ENCODE measurements around the gene C3orf33.

Gene C3orf33

GRCh38 chr3:155785662-155786295 is 20.3 kb downstream of the C3orf33 start:
- no peak for DNase-seq

- no peak for DNase-seq
Measured at GRCh38 chr3:155782390-155782953, 23.6 kb downstream of the C3orf33 start.

- no peak for DNase-seq
Measured at GRCh38 chr3:155780291-155780690, 25.8 kb downstream of the C3orf33 start.

- DNase-seq = no peak
Measured at GRCh38 chr3:155778462-155778861, 27.6 kb downstream of the C3orf33 start.

GRCh38 chr3:155772801-155773200 is 33.3 kb downstream of the C3orf33 start:
- no peak for DNase-seq

GRCh38 chr3:155771126-155771525 is 35.0 kb downstream of the C3orf33 start:
- DNase-seq = no peak

- no peak for DNase-seq
Measured at GRCh38 chr3:155766206-155766605, 39.9 kb downstream of the C3orf33 start.

GRCh38 chr3:155763870-155764463 is 42.1 kb downstream of the C3orf33 start:
- no peak for DNase-seq

- DNase-seq = no peak
Measured at GRCh38 chr3:155760653-155761052, 45.4 kb downstream of the C3orf33 start.

GRCh38 chr3:155757577-155757976 is 48.5 kb downstream of the C3orf33 start:
- no peak for DNase-seq

GRCh38 chr3:155753038-155753639 is 52.9 kb downstream of the C3orf33 start:
- DNase-seq = no peak

GRCh38 chr3:155748611-155749365 is 57.3 kb downstream of the C3orf33 start:
- DNase-seq = no peak

- no peak for DNase-seq
Measured at GRCh38 chr3:155747946-155748290, 58.2 kb downstream of the C3orf33 start.

GRCh38 chr3:155747286-155747945 is 58.7 kb downstream of the C3orf33 start:
- DNase-seq = no peak

- DNase-seq = no peak
Measured at GRCh38 chr3:155746703-155747102, 59.4 kb downstream of the C3orf33 start.

GRCh38 chr3:155745795-155746550 is 60.1 kb downstream of the C3orf33 start:
- no peak for DNase-seq

GRCh38 chr3:155744626-155745324 is 61.3 kb downstream of the C3orf33 start, which contains the start of gene PLCH1:
PLCH1 (minus strand) TSS chr3:155745071; CDS start chr3:155704224, 40,847 bp downstream.
- peak; percentile 47 for DNase-seq

GRCh38 chr3:155744010-155744625 is 62.0 kb downstream of the C3orf33 start:
- peak; percentile 74 for DNase-seq

- no peak for DNase-seq
Measured at GRCh38 chr3:155743606-155744005, 62.5 kb downstream of the C3orf33 start.

- DNase-seq = no peak
Measured at GRCh38 chr3:155742349-155742965, 63.6 kb downstream of the C3orf33 start.

Data from stimulated activated CD8-positive, alpha-beta memory T cell treated with anti-CD3 and anti-CD28 coated beads, Interleukin-4, amount 100 ng/mL, for 48 hours (primary cell).